ENCODE data around the gene HES1.

- TF ChIP-seq CTCF (conservative IDR thresholded peaks at IDR 0.05; ENCODE audit: low read length): no peak
- TF ChIP-seq EZH2phosphoT487 (IDR thresholded peaks at IDR 0.05; ENCODE audit: borderline replicate concordance): no peak
These were observed 49.4 kb upstream of the HES1 start for GRCh38 chr3:194086388-194087075.
